Measurements from ENCODE around the gene LGI4. TPM values are rescaled to one million over a fixed set of nuclear protein-coding genes. Genes with fewer than 3 reads are reported as not detected.
A peak's percentile ranks its signal among the peaks of the same experiment; 100 is the strongest.

LGI4 gene
- total RNA-seq, 2 experiments from 2014 or later, result 1.1 to 1.7 TPM

DNA sequence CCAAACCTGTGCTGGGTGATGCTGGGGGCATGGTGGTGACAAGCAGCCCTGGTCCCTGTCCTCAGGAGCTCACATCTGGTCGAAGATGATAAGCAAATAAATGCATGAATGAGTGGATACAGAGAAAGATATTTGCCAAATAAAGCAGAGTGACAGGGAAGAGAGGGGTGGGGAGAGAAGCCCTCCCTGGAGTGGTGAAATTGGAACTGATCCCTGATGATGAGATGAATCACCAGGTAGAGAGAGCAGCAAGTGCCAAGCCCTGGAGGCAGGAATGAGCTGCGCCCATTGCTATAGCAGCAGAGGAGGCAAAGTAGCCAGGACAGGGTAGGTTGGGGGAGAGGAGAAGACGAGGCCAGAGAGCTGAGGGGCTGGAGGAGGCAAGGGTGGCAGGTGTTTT is 33.3 kb upstream of the LGI4 start:
- no peak overlapping the region for H3K4me3 Mint-ChIP-seq
- DNase-seq, result no peak
- H3K4me1 Mint-ChIP-seq (ENCODE audit: low read depth), result peaks cover 49% of the 10 kb centered on the region
- intact Hi-C loops (cut with micrococcal nuclease), result no loop called here
- CTCF ChIA-PET, result interaction anchor here (0.6 to 1.4 kb wide), 3 partner anchors 14 to 204 kb away, joined by 3 to 7 read pairs (median 3); partner anchors contain the start of gene ZNF792
- H3K9me3 Mint-ChIP-seq, result peaks cover 32% of the 10 kb centered on the region
- peaks cover 74% of the 10 kb centered on the region for H3K36me3 Mint-ChIP-seq (ENCODE audit: low read depth)
- H3K27me3 Mint-ChIP-seq (ENCODE audit: low read depth), result no peaks in the 10 kb centered on the region
- peak overlapping the region; percentile 80 for H3K27ac Mint-ChIP-seq

DNA sequence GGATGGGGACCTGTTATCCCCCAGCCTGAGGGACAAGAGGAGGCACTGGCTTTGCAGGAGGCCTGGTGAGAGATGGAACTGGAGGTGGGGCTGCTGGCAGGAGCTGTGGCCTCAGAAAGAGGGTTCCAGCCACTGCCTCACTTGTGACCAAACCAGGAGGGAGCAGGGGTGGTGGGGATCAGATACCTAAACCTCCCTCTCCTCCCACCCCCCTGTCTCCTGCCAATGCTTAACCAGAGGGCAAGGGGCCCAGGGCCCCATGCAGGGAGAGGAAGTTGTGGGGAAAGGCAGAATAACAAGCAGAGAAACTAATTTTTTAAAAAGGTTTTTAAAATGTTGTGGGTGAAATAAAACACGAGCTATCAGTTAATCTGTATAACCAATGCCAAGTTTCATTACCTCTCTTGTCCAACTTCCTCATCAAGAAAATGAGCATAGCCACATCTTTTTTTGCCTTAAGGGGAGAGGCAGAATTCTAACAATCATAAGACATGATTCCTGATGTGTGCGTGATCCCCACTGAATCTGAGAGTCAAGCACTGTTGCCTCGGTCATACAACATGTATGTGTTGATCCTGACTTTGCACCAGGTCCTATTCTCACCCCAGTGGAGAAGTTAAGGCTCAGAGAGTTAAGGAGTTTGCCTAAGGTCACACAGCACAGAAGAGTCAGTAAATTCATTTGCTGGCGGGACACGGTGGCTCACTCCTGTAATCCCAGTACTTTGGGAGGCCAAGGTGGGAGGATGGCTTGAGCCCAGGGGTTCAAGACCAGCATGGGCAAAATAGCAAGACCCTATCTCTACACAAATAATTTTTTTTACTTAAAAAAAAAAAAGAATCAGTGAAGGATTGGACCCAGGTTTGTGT is 32.6 kb upstream of the LGI4 start:
- intact Hi-C loops (cut with micrococcal nuclease), result no loop called here
- peaks cover 75% of the 10 kb centered on the region for H3K36me3 Mint-ChIP-seq (ENCODE audit: low read depth)
- peaks cover 49% of the 10 kb centered on the region for H3K4me1 Mint-ChIP-seq (ENCODE audit: low read depth)
- H3K27me3 Mint-ChIP-seq (ENCODE audit: low read depth), result no peaks in the 10 kb centered on the region
- H3K4me3 Mint-ChIP-seq, result no peak overlapping the region
- H3K9me3 Mint-ChIP-seq, result peaks cover 35% of the 10 kb centered on the region
- DNase-seq, result no peak
- peak overlapping the region; percentile 80 for H3K27ac Mint-ChIP-seq
- CTCF ChIA-PET, result interaction anchor here (0.6 to 1.4 kb wide), 3 partner anchors 15 to 494 kb away, joined by 3 to 5 read pairs (median 3); partner anchors contain the start of gene ZNF792

DNA sequence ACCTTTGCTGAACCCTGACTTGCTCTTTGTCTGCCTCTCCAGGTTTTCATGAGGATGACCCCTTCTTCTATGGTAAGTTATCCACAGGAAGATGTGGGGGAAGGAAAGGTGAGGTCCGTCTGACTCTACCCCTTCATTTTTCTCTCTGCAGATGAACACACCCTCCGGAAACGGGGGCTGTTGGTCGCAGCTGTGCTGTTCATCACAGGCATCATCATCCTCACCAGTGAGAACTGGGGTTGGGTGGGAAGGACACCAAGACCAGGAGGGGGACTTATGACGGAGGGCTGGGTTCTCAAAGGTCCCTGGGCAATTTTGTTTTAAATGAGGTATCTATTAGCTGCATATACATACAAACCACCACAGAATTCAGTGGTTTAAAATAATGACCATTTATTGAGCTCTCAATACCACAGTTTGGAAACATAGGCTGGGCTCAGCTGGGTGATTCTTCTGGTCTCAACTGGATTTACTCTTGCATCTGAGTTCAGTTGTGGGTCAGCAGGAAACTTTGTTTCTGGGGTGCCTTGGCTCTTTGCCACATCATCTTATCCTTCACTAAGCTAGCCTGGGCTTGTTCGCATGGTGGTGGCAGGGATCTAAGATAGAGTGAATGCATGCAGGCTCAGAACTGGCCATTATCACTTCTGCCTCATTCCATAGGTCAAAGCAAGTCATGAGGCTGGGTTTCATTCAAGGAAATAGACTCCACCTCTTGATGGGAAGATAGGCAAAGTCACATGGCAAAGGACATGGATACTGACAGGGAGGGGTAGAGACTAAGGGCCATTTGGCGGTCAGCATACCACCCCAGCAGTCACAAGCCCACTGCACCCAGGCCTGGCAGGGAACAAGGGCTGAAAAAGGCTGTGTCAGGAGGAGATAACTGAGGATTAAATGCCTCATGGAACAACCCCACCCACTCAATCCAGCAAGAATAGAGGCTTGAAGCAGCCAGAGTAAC is 31.5 kb upstream of the LGI4 start:
- intact Hi-C loops (cut with micrococcal nuclease), result no loop called here
- Mint-ChIP-seq H3K9me3 (peaks cover 41% of the 10 kb centered on the region), H3K4me3 (no peak overlapping the region), H3K4me1 (ENCODE audit: low read depth) (peaks cover 52% of the 10 kb centered on the region), H3K36me3 (ENCODE audit: low read depth) (peaks cover 78% of the 10 kb centered on the region), H3K27ac (peak overlapping the region; percentile 80), H3K27me3 (ENCODE audit: low read depth) (no peaks in the 10 kb centered on the region)
- CTCF ChIA-PET, result interaction anchor here (0.6 kb wide), 1 partner anchor 21 kb away, joined by 4 read pairs; no protein-coding TSS in a partner anchor
- peak; percentile 26 for DNase-seq

DNA sequence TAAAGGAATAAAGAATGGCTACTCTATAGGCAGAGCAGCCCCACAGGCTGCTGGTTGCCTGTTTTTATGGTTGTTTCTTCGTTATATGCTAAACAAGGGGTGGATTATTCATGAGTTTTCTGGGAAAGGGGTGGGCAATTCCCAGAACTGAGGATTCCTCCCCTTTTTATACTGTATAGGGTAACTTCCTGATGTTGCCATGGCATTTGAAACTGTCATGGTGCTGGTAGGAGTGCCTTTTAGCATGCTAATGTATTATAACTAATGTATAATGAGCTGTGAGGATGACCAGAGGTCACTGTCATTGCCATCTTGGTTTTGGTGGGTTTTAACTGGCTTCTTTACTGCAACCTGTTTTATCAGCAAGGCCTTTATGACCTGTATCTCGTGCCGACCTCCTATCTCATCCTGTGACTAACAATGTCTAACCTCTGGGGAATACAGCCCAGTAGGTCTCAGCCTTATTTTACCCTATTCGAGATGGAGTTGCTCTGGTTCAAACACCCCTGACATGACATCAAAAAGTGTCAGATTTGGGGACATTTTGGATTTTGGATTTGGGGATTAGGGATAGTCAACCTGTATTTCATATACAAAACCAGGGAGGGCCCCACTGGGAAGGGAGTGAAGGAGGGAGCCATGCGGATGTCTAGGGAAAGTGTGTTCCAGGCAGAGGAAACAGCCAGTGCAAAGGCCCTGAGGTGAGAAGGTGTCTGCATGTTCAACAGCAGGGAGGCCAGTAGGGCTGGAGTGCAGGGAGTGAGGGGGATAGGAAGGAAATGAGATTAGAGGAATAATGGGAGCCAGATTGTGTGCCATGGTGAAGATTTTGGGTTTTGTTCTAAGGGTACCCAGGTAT is 30.6 kb upstream of the LGI4 start:
- peaks cover 57% of the 10 kb centered on the region for H3K4me1 Mint-ChIP-seq (ENCODE audit: low read depth)
- H3K27ac Mint-ChIP-seq, result peak overlapping the region; percentile 50
- CTCF ChIA-PET, result no interaction called here
- no peak overlapping the region for H3K4me3 Mint-ChIP-seq
- H3K27me3 Mint-ChIP-seq (ENCODE audit: low read depth), result no peaks in the 10 kb centered on the region
- peak; percentile 2 for DNase-seq
- H3K9me3 Mint-ChIP-seq, result peaks cover 43% of the 10 kb centered on the region
- intact Hi-C loops (cut with micrococcal nuclease), result no loop called here
- peaks cover 84% of the 10 kb centered on the region for H3K36me3 Mint-ChIP-seq (ENCODE audit: low read depth)

DNA sequence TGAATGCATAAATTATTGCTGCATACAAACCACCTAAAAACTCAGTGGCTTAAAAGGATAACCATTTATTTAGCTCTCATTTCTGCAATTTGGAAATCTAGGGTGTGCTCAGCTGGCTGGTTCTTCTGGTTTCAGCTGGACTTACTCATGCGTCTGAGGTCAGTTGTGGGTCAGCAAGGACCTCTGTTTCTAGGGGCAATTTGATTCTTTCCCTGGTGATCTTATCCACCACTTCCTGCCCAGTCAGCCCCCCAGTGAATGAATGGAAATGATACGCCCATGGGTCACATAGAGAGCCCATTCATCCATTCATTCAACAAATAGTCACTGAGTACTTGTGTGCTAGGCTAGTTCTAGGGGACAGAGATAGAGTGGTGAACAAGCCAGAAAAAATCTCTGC is 29.6 kb upstream of the LGI4 start:
- Mint-ChIP-seq H3K4me1 (ENCODE audit: low read depth) (peaks cover 55% of the 10 kb centered on the region), H3K27me3 (ENCODE audit: low read depth) (no peaks in the 10 kb centered on the region), H3K9me3 (peaks cover 43% of the 10 kb centered on the region), H3K27ac (no peak overlapping the region), H3K4me3 (no peak overlapping the region), H3K36me3 (ENCODE audit: low read depth) (peaks cover 88% of the 10 kb centered on the region)
- DNase-seq, result no peak
- CTCF ChIA-PET, result no interaction called here
- intact Hi-C loops (cut with micrococcal nuclease), result no loop called here

DNA sequence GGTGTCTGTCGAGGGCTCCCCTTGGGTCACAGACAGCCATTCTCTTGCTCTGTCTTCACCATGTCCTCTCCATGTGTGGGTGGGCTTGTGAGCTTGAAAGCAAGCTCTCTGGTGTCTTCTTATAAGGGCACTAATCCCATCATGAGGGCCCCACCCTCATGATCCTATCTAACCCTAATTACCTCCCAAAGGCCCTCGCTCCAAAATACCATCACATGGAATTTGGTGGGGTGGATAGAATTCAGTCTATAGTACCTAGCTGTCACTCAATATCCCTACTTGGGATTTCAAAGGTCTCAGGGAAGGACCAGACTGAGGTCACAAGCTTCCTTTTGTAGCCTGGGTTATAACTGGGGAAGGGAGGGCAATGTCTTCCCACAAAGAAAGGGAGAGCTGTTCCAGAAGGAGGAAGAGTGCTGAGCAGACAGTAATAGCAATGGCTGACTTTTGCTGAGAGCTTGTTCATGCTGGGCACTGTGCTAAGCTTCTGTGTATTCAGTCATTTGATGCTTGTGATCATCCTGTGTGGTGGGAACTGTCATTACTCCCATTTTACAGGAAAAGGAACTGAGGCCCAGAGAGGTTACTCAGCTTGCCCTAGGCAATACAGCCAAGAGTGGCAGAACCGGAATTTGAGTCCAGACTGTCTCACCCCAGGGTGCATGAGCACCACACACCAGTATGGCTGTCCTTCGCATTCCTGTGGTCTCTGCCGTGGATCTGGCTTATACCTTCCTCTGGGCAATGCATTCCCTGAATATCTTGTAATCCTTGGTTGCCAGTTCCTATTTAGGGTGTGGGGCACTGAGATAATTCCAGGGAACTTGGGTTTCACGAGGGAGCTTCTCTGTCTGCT is 27.8 kb upstream of the LGI4 start:
- Mint-ChIP-seq H3K27ac (peak overlapping the region; percentile 56), H3K4me3 (no peak overlapping the region), H3K27me3 (ENCODE audit: low read depth) (no peaks in the 10 kb centered on the region), H3K4me1 (ENCODE audit: low read depth) (peaks cover 59% of the 10 kb centered on the region), H3K9me3 (peaks cover 43% of the 10 kb centered on the region), H3K36me3 (ENCODE audit: low read depth) (peaks cover 98% of the 10 kb centered on the region)
- DNase-seq, result no peak
- intact Hi-C loops (cut with micrococcal nuclease), result no loop called here
- CTCF ChIA-PET, result interaction anchor here (1.1 to 1.2 kb wide), 3 partner anchors 10 to 27 kb away, joined by 3 read pairs; partner anchors contain the start of gene LGI4

DNA sequence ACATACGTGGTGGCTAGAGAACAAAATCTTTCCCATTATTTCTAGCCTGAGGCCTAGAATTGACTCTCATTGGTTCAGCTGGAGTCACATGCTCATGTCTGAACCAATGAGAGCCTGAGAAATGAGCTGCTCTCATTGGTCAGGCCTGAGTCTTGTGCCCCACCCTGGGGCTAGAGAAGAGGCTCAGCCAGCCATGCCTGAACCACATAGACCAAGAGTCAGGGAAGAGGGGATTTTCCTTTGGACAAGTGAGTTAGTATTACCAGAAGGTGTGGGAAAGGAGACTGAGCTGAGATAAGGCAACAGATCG is 26.5 kb upstream of the LGI4 start:
- H3K9me3 Mint-ChIP-seq, result peaks cover 39% of the 10 kb centered on the region
- intact Hi-C loops (cut with micrococcal nuclease), result no loop called here
- peaks cover 99% of the 10 kb centered on the region for H3K36me3 Mint-ChIP-seq (ENCODE audit: low read depth)
- CTCF ChIA-PET, result interaction anchor here (0.5 to 1.6 kb wide), 3 partner anchors 20 to 566 kb away, joined by 3 to 7 read pairs (median 3); no protein-coding TSS in a partner anchor
- H3K27me3 Mint-ChIP-seq (ENCODE audit: low read depth), result no peaks in the 10 kb centered on the region
- H3K4me3 Mint-ChIP-seq, result no peak overlapping the region
- H3K4me1 Mint-ChIP-seq (ENCODE audit: low read depth), result peaks cover 57% of the 10 kb centered on the region
- H3K27ac Mint-ChIP-seq, result no peak overlapping the region
- DNase-seq, result no peak

DNA sequence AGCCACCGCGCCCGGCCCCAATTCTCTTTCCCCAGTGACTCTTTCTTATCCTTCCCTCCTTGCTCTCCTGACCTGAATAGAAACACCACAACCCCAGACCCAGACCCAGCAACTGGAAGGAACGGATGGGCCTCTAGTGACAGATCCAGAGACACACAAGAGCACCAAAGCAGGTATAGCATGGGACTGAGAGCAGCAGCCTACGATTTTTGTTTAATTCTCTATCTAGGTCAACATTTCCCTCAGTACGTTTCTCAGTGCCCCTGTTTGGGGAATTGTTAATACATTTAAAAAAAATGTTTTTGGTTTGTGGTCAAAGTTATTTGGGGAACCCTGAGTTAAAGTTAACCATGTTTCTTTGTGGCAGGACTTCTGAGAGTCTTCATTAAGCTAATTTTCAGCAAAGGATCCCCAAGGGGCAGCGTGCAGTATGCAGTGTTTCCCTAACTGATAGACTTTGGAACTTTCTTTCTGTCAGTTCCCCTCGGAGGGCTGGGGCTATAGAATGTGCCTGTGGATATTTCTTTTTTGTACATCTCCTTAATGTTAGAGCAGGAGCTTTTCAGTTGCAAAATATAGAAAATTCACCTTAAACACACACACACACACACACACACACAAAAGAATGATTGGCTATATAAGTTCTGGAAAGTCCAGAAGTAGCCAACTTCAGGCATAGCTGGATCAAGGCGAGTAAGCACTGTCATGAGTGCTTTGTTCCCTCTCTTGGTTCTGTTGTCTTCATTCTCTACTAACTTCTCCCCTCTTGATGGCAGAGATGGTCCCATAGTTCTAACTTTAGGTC is 26.0 kb upstream of the LGI4 start:
- Mint-ChIP-seq H3K9me3 (peaks cover 34% of the 10 kb centered on the region), H3K27ac (no peak overlapping the region), H3K36me3 (ENCODE audit: low read depth) (peaks cover 99% of the 10 kb centered on the region), H3K4me1 (ENCODE audit: low read depth) (peaks cover 58% of the 10 kb centered on the region), H3K27me3 (ENCODE audit: low read depth) (no peaks in the 10 kb centered on the region), H3K4me3 (no peak overlapping the region)
- intact Hi-C loops (cut with micrococcal nuclease), result no loop called here
- no peak for DNase-seq
- CTCF ChIA-PET, result interaction anchor here (0.5 to 1.6 kb wide), 4 partner anchors 19 to 567 kb away, joined by 3 to 7 read pairs (median 4); no protein-coding TSS in a partner anchor

DNA sequence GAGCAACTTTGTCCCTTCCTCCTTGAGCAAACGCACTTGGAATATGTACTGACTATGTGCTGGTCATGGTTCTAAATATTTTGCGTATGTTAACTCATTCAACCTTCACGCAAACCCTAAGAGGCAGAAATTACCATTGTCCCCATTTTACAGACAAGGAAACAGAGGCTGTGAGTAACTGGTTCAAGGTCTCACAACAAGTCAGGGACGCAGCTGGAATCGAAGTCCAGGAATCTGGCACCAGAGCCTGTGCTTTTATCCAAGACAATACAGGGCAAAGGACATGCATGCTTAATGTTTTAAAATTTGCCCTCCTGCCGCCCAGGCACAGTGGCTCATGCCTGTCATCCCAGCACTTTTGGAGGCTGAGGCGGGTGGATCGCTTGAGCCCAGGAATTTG is 24.7 kb upstream of the LGI4 start:
- CTCF ChIA-PET, result no interaction called here
- Mint-ChIP-seq H3K4me1 (ENCODE audit: low read depth) (peaks cover 55% of the 10 kb centered on the region), H3K9me3 (peaks cover 23% of the 10 kb centered on the region), H3K27ac (peak overlapping the region; percentile 56), H3K27me3 (ENCODE audit: low read depth) (no peaks in the 10 kb centered on the region), H3K4me3 (no peak overlapping the region), H3K36me3 (ENCODE audit: low read depth) (peaks cover 98% of the 10 kb centered on the region)
- intact Hi-C loops (cut with micrococcal nuclease), result no loop called here
- no peak for DNase-seq

DNA sequence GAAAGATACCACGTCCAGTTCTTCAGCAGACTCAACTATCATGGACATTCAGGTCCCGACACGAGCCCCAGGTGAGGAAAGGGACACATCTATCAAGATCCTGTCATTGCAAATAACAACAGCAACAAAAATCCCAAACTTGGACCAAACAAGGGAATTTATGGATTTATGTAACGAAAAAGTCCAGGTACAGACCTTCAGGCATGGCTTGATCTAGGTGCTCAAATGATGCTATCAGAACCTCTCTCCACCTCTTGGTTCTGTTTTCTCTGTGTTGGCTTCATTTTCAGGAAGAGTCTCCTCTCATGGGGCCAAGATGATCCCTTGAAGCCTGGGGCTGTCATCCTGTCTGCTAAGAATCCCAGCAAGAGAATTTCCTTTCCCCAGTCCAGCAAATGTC is 22.6 kb upstream of the LGI4 start:
- H3K27me3 Mint-ChIP-seq (ENCODE audit: low read depth), result no peaks in the 10 kb centered on the region
- CTCF ChIA-PET, result no interaction called here
- no peak for DNase-seq
- H3K4me3 Mint-ChIP-seq, result peak overlapping the region; percentile 44
- intact Hi-C loops (cut with micrococcal nuclease), result no loop called here
- peaks cover 77% of the 10 kb centered on the region for H3K36me3 Mint-ChIP-seq (ENCODE audit: low read depth)
- H3K4me1 Mint-ChIP-seq (ENCODE audit: low read depth), result peaks cover 56% of the 10 kb centered on the region
- H3K27ac Mint-ChIP-seq, result peak overlapping the region; percentile 86
- H3K9me3 Mint-ChIP-seq, result peaks cover 8% of the 10 kb centered on the region
